NCI-H187 (cell line): ENCODE data around the gene PDE6A.

Experiments used
- DNase-seq, 2 experiments: peaks; one replicate each; lab custom pipeline; 2025; lab: John Stamatoyannopoulos, UW

Gene PDE6A

DNA sequence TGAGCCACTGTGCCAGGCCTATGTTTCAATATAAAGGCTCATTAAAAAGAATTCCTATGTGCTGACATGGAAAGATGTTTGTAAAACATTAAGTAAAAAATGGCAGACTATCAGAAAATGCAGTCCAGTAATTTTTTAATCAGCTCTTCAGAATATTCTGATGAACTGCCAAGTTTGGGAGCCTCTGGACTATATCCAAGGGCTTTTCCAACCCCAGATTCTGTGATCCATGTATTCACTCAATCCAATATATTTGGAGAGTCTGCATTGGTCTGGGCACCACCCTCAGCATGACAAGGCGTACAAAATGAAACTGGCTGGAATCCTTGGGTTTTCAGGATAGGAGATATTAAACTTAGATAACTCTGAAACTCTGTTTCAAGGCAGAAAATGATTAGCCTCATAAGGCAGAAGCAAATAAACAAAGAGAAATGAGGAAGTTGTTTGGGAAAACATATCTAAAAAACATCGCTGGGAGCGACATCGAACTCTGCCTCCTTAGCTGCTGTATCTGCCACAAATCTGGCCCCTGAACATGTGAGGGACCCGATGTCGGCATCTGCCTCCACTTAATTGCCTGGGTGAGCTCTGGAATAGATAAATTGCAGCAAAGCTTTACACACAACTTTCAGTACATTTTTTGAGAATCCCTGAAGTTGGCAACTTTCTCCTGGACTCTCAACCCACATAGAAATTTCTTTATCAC is 14.4 kb downstream of the PDE6A start:
- DNase-seq: no peak

DNA sequence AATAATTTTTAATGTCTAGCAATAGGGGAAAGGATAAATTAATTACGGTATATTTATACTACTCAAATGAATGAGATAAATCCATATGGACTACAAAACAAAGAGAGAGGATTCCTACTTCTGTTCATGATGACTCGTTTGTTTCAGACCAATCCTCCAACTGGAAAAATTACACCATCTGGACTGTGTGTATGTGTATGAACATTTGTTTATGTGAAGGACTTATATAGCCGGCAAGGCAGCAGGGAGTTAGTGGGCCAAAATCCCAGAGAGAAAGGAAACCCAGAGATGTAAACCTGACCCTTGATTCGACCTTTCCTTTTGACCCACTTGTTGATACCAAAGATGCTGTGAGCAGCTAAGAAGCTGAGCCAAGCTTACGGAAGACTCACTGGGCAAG is 20.1 kb downstream of the PDE6A start:
- DNase-seq: no peak

GRCh38 chr5:149922950-149923349 is 21.6 kb downstream of the PDE6A start:
- no peak for DNase-seq

- DNase-seq: no peak
These were observed 23.0 kb downstream of the PDE6A start for GRCh38 chr5:149921597-149921996.

GRCh38 chr5:149917073-149917676 is 27.4 kb downstream of the PDE6A start:
- no peak for DNase-seq

- no peak for DNase-seq
These were observed 28.1 kb downstream of the PDE6A start for GRCh38 chr5:149916334-149917072.

- no peak for DNase-seq
These were observed 29.0 kb downstream of the PDE6A start for GRCh38 chr5:149915392-149916260.

GRCh38 chr5:149913436-149914419 is 30.9 kb downstream of the PDE6A start:
- no peak for DNase-seq

DNA sequence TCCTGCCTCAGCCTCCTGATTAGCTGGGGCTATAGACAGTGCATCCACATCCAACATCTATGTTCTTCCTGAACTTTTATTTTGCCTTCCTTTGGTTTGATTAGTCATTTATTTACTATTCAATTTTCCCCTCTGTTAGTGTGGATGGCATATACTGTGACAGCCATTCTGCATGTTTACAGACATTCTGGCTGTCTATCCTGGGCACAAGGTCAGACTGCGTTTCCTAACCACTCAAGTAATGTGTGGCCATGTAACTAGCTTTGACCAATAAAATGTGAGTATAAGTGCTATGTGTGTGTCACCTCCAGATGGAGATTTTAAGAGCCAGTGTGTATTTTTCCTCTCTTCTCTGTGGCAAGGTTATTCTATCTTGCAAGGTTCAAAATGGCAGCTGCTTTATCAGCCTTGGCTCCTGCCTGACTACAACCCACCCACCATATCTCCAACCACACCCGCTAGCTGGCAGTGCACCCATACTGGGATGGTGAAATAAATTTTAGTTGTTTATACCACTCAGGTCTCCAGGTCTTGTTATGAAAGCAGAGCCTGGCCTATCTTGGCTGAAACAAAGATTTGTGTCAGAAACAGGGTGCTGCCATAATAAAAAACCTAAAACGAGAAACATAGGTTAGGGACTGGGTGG is 32.2 kb downstream of the PDE6A start:
- no peak for DNase-seq

- DNase-seq: no peak
These were observed 33.6 kb downstream of the PDE6A start for GRCh38 chr5:149911031-149911430.

DNA sequence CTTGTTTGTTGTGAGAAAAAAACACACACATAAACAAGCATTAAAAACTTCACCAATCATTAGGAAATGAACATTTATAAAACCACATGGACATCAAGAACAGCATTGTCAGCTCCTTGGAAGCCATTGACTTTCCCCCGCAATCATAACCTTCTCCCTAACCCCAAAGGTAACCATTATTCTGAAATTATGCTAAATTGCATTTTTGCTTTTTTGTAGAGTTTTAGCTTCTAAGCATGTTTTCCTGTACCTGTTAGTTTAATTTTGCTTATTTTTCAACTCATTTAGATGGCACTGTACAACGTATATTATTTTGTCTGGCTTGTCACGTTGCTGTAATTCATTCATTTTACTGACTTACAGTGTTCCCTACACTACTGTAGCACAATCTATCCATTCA is 36.8 kb downstream of the PDE6A start:
- DNase-seq: no peak

GRCh38 chr5:149904977-149905376 is 39.6 kb downstream of the PDE6A start:
- DNase-seq: no peak

DNA sequence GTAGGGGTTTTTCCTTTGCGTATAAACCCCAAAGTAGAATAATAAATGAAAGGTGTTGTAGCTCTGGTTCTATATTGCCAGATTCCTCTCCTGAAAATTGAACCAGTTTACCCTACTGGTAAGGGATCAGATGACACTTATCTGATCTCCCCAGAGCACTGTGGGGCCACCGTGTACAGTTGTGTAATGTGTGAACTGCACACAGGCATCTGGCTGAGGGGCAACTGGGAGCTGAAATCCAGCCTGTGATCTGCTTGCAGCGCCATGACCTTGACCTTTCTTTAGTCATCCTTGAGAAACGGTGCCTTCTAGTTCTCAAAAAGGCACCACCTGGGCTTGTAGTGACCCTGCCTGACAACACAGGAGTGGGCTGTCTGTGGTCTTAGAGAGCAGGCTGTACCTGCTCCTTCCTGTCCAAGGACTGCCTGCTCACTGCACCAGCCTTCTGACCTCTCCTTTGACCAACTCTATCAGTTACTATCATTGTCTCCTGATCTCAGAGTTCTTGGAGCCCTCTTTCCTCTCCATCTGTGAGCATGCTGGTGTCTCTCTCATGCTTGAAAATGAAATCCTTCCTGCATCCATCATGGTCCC is 40.2 kb downstream of the PDE6A start:
- DNase-seq: no peak

DNA sequence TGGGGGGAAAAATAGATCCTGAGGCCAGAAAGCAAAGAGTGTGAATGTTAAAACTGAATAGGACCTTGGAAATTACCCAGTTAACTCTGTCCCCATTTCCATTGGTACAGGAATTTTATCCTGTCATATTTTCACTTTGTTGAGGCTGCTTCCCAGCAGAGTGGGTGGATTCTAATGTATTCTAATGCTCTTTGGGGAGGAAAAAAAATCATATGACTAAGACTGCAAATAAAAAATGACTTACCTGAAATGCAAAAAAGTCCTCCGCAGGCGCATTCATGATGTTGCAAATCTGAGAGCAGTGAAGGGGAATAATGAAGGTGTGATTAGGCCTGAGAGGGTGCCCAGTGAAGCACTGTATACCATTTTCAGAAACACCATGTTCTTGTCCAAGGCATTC is 41.2 kb downstream of the PDE6A start:
- no peak for DNase-seq

- no peak for DNase-seq
These were observed 42.4 kb downstream of the PDE6A start for GRCh38 chr5:149902177-149902576.

DNA sequence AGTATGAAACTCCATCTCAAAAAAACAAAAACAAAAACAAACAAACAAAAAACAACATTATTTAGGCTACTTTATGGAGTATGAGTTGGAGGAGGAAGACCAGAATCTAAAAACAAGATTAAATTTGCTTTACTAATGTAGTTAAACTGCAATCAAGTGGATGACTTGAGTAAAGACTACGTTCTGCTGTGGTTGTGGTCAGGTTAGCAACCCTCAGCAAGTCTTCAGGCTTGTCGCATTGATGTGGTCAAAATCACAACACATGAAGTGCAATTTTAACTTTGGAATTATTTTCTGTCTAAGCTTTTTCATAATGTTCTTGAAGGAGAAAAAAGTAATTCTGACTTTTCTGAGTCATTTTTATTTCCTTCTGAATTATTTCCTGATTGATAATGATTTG is 43.1 kb downstream of the PDE6A start:
- DNase-seq: no peak

- DNase-seq: no peak
These were observed 44.2 kb downstream of the PDE6A start for GRCh38 chr5:149900390-149900789.

DNA sequence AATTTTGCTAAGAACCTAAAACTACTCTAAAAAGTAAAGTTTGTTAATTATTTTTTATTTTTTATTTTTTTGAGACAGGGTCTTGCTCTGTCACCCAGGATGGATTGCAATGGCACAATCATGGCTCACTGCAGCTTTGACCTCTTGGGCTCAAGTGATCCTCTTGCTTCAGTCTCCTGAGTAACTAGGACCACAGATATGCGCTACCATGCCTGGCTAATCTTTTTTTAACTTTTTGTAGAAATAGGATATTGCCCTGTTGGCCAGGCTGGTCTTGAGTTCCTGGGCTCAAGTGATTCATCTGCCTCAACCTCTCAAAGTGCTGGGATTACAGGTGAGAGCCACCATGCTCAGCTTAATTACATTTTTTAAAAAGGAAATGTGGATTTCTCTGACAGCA is 45.8 kb downstream of the PDE6A start:
- DNase-seq: no peak

DNA sequence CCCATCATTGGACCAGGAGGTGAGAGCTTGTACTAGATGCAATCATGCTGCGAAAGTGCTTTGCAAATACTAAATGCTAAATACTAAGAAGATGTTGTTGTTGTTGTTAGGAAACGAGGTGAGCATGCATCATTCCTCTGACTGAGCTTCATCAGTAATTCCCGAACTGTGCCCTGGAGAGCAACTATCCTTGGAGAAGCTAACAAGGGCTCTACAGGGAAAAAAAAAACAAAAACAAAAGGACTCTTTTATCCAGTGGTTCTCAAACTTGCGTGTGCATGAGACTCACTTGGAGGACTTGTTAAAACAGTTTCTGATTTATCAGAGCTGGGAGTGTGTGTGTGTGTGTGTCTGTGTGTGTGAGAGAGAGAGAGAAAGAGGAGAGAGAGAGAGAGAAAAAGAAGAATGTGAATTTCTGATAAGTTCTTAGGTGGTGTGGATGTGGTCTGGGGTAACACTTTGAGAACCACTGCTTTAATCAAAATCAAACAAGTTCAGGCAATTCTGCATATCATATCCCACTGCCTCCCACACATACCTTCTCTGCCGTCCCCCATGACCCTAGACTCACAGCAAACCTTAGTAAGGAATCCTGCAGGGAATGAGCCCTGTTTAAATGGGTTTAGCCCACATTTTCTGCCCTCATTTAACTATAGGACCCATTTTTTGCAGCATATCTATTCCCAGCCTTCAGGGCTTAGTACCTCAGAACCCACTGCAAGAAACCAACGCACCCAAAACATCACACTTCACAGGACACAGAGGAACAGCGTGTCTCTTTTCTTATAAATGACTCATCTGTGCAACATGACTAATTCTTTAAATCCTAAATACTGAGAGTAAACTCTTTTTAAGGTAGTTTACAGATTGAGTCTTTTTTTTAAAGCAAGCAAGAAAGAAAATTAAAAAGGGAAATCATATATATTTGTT is 48.9 kb downstream of the PDE6A start:
- DNase-seq: no peak
